H1 (cell line): Measurements from ENCODE around the gene ING1. TPM values are rescaled to one million over a fixed set of nuclear protein-coding genes. Genes with fewer than 3 reads are reported as not detected.

Experiments used
- CHD7 ChIP-seq: fragments of 300-600 bp; sonication (generic); IDR thresholded peaks from 2 replicates; pipeline ENCODE4 v1.7.1; 2012; ENCODE audit warnings: low read length, moderate library complexity, mild to moderate bottlenecking, inconsistent platforms; ENCODE audit not compliant: insufficient replicate concordance
- TBP ChIP-seq: IDR thresholded peaks from 2 replicates; pipeline ENCODE4 v1.6.1; 2011; ENCODE audit warnings: low read depth, low read length, improper control_type of control experiment
- polyA plus RNA-seq, 7 experiments: library from polyadenylated mRNA; depleted of rRNA in 3 of 7; stranded (reverse) in 5 of 7; unstranded in 2 of 7; fragments of >200 nt in 5 of 7; fragments of 200-250 nt in 2 of 7; gene quantifications; 1 replicate in 5 of 7; 2 replicates in 1 of 7; 4 replicates in 1 of 7; pipeline versions ENCODE4 v1.2.1 to v1.2.3, GENCODE V29; 2011 to 2013; ENCODE audit warnings: missing spikeins in 2 of 7, mixed read lengths in 2 of 7
- total RNA-seq: library from RNA; stranded (reverse); fragmentation: NEBNext Ultra II Directional; extraction: Animal tissue kit (Norgen Biotek cat#: 25700); gene quantifications from 2 replicates; pipeline ENCODE4 v1.2.1, GENCODE V29; 2021

ING1 gene
- total and polyA plus RNA-seq, 2 of the 8 experiments (the other 6 are each of a cell fraction or from before 2014, with no cell fraction given): 22.3 to 26.6 TPM

- TF ChIP-seq CHD7: no peak
- TF ChIP-seq TBP: no peak
These were observed 44.8 kb downstream of the ING1 start (continued) for GRCh38 chr13:110758195-110758805.
